GM19043 (cell line): ENCODE results near the gene TMA7B.

Experiments used
- ATAC-seq: cut with Tn5 transposase; IDR thresholded peaks from one replicate; pipeline ENCODE4 v1.9.1; 2021; ENCODE audit warnings: low read depth; ENCODE audit not compliant: unreplicated experiment

Gene TMA7B

DNA sequence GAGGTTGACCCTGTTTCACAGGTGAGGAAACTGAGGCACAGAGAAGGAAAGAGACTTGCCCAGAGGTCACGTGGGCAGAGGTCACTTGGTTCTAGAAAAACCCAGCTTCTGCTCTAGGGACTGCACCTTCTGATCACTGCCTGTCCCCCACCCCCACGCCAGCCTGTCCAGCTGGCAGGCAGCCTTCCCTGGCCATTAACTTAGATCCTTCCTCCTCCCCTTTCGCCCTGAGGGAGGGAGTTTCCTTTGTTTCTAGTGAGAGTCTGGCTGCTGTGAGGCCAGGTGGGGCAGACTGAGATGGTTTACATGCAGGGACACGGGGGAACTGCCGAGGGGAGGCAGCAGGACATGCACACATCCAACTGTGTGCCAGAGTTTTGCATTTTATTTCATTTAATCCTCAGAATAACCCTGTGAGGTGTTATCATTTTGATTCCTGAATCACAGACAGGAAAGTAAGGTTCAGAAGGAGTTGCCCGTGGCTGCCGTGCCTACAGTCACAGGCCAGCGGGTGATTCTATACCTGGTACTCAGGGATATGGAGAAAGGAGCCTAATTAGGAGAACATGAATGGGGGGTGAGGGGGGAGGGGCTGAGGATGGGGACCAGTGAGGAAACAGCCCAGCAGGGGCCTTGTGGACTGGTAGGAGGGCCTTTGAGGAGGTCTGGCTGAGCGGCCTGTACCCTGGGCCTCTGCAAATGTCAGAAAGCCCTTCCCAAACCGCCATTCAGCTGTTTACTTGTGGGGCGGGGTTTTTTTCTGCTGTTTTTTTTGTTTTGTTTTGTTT lies 37.9 kb downstream of the TMA7B start:
- ATAC-seq, result no peak

DNA sequence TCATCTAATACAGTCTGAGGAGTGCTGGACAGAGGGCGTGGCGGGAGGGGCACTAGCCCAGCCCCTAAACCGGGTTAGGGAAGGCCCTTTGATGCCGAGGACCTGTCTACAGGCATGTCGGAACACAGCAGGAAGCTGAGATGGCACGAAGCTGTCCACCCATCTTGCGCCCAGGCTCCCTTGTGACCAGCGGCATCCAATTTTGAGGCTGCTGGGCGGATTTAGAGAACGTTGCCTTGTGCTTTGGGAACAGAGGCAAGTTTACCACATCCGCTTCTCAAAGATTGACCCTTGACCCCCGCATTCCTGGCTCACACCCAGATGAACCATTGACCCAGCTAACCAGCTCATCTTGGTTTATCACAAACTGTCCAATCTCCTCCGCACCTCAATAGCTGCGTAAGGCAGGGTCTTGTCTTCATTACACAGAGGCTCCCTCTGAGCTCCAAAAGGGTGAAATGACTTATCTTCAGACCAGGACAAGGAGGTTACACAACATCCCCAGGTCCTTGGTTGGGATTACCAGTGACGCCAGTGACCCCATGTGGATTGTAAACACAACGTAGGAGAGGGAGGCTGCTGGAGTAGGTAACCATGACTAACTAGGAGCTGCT lies 39.1 kb downstream of the TMA7B start:
- no peak for ATAC-seq

DNA sequence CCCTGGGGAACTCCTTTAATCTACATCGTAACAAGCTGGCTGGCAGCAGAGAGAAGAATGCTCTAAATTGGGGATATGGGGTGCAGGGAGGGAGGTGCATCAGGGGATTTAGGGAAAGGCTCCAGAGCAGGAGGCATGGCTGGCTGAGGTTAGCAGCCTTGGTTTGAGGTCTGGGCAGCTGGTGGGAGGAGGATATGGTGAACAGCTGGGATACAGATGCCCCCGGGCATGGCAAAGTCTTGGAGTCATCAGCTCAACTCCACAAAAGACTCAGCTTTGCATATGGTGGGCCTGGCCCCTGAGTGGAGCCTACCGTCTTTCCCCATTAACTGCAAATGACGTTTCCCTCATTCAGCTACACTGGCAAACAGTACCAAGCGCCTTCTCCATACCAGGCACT lies 40.0 kb downstream of the TMA7B start:
- no peak for ATAC-seq

DNA sequence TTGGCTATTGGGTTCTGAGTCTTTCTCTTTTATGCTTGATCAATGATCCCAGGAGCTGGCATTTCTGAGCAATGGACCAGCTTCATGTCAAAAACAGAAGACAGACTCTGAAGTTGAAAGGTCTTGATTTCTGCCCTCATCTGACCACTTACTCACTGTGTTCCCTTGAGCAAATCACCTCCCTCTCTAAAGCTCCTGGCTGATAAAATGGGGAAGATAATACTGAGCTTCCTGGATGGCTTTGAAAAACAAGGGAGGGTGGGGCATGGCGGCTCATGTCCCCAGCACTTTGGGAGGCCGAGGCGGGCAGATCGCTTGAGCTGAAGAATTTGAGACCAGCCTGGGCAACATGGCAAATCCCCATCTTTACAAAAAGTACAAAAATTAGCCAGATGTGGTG lies 40.9 kb downstream of the TMA7B start:
- ATAC-seq, result no peak

DNA sequence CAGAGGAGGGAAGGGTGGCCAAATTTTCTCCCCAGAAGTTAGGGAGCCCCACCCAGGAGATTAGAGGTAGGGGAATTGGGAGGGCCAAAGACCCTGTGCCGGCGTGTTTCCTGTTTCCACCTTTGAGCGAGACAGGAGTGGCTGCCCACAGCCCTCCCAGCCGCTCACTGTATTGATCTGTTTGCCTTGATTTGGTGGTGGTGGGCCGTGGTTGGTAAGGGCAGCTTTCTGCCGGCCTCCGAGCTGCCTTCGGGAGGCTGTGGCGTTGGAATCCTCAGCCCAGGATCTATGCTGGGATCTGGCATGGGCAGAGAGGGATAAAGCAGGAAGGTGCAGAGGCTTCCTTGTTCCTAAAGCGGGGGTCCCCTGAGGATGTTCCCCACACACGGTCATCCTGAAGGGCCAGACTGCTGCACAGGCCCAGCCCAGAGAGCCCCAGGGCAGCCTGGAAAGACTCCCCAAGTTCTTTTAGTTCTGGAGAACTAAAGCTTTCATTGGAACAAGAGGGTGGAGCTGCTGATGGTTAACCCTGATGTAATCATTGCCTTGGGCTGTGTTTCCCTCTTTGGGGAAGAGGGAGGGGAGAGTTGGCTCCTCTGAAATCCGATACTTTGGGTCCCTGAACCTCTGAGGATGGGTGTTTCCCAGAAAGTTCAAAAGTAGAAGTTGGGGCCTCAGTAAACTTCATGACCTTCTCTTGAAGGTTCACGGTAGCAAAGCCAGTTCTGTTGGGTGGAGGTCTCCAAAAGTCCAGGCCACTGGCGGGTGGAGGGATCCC lies 41.8 kb downstream of the TMA7B start:
- ATAC-seq, result no peak

DNA sequence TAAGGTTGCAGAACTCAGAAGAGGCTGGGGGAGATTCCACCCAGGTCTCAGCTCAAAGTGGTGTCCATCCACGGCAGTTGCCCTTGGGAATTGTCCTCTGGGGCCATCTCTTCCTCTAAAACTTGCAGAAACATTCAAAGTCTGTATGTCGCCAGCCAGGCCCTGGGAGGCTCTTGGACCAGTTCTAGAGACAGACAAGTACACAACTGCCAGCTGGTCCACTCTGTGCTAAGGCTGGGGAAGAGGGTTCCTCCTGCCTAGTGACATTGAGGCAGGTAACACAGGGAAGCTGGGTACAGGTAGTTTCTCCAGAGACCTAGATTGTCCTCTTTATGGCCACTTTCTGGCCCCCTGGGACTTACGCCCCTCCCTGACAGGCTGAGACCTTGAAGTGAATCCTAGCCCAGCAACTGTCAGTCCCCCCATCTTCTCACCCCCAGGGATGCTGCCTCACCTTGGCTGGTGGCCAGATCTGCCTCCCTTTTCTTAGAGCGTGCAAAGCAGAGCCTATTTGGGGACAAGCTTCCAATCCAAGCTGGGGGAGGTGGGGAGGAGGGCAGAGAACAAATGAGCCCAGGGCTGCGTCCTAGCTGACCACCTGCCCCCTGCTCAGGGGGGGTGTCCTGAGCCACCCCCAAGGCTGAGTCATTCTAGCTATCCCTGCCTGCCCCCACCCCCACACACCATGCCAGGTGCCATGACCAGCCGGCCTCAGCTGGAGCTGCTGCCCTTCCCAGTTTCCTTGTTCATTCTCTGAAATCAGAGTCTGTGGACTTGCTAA lies 42.9 kb downstream of the TMA7B start:
- ATAC-seq, result no peak

DNA sequence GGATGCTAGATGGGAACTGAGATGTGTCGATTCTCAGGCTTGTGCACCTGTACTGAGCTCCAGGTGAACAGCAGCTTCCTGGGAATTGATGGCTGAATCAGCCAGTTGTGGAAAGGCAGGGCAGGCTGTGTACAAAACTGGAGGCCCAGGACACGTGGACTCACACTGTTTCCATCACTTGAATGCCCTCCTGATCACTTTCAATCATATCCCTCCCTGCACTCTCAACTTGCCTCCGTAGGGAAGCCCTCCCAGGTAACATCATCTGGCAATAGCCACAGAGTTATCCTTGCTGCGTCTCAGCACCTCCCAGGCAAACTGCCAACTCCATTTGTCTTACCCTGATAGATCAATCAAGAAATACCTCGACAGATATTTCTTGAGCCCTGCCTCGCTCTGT lies 44.6 kb downstream of the TMA7B start:
- ATAC-seq, result no peak

DNA sequence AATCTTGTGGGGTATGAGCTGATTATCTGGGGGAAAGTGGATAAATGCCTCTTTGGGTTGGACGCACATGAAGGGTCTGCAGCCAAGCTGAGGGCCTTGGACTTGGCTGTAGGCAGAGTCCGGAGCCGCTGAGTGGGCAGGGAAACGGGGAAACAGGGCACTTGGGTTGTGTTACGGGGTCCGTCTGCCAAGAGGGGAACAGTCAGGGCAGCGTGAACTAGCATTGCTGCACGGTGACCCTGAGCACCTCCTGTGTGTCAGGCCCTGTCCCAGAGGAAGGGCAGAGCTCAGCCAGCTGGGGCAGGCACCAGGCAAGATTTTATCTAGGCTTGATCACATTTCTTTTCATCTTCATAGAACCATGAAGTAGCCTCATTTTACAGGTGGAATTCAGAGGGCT lies 46.4 kb downstream of the TMA7B start:
- ATAC-seq, result no peak

DNA sequence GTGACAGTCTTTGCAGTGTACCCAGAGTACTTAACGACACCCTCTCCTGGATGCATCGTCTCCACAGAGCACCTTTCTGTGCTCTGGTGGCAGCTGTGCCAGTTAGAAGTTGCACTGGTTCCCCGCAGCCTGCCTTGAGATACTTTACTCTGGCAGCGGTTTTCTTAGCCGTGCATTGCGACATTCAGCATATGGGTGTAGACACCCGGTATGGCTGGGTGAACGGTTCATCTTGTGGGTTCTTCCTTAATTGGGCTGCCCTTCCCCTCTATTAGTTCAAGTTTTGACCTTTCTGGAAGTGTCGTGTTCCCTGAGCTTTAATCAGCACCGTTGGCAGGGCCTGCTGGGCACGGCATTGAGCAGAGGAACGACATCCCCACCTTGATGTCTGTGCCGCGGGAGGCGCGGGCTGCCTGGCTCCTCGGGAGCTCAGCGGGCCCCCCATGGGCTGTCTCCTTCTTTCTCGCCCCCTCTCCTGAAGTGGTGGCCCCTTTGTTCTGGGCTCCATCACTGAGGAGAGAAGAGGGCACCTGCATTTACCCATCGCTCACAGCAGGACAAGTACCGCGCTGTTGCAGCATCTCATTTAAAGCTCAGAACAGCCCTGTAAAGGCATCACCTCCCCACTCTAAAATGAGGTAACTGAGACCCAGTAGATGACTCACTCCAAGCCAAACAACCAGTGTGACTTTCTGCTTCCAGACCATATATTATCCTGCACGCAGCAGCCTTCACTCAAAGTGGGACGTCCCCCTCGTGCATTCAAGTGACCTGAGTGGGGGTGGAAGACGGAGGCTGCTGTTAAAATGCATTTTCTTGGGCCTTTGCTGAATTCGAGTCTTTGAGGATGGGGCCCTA lies 47.9 kb downstream of the TMA7B start:
- no peak for ATAC-seq

DNA sequence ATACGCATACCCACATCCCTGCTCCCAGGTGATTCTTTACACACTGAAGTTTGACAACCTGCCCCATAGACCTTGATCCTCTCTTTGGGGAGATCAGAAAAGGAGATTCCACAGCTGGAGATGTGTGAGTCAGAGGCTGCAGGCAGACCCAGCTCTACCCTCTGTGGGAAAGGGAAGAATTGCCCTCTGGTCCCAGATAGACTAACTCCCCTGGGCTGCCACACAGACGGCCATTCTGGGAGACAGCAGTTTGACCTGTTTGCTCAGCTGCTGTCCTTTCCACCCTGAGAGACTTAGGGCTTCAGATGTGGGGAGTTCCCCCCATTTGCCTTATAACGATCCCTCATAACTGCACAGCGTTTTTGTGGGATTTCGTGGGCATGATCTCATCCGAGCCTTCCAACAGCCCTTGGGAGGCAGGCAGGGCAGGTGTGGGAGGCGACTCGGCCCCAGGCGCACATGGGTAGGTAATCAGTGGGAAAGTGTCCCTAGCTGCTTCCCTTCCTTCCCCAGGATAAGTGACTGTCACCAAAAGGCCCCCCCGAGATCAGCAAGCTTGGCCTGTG lies 48.6 kb downstream of the TMA7B start:
- no peak for ATAC-seq

DNA sequence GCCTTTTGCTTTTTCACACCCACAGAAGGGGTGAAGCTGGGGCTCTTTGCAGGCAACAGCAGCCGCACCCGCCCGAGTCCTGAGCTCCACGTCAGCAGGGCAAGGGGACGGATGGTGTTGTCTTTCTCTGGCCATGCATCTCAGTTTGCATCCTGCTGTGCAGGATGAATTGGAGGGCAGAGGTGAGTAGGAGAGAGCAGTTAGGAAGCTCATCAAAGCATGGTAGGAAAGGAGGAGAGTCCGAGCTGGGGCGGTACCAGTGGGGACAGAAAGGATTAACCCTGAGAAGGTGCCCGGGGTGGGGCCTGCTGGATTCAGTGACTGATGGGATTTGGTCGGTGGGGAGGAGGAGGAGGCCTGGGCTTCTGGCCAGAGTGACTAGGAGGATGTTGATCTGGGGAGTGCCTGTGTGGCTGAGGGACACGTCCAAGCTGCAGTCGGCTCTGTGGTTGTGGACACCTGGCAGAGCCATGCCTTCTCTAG lies 49.1 kb downstream of the TMA7B start:
- ATAC-seq, result no peak

DNA sequence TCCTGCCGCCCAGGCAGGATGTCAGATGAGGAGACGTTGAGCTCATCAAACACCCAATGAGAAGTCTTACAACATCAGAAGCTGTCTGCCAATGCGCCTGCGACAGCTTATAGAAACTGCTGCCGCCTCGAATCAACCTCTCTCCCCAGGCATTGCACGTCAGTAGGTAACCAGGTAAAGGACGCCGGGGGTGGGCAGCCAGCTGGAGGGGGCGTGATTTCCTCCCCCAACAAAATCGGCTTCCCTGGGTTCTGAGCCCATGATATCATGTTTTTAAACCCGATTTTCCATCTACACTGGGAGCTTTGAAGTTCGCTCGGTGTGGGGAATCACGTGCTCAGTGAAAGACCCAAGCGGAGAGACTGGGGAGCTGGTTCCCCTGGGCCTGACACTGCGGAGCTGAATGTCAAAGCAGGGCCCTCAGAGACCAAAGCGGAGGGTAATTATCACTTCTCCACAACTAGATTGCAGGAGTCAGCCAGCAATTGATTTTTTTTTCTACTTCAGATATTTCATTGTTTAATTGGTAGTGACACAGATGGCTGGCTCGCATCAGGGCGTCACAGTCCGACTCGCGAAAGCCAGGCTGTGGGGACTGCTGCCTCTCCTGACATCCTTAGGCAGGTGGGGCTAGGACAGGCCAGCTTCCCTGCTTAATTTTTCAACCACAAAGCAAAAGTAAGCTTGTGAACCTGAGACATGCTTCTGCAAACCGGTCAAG lies 49.9 kb downstream of the TMA7B start:
- no peak for ATAC-seq

DNA sequence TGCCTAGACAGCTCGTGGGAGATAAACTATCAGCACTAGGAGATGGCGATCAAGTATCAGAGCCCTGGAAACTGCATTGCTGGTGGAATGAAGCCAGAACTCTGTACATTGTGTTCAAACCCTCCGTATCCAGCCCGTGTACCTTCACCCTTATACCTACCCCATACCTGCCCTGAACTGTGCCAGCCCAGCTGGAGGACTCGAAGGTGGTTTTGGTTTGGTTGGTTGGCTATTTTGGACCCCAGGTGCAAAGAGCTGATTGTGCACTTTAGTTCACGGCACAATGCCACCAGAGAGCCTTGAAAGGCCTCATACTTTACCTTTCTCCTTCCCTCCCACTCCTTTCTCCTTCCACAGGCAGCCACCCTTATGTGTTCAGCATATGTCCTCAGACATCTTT lies 50.5 kb downstream of the TMA7B start:
- ATAC-seq, result no peak
